ENCODE data around the gene P3H2. TPM values are rescaled to one million over a fixed set of nuclear protein-coding genes. Genes with fewer than 3 reads are reported as not detected.

Gene P3H2
- total and polyA plus RNA-seq, 2 donors (not counting 1 experiment from before 2014, with no cell fraction given), result 20.5 to 21.6 TPM

- Histone ChIP-seq H4K20me1 (ENCODE audit: control insufficient read depth, extremely low read depth, insufficient read depth, low read length) (no peaks in the 10 kb centered on the region), H3K4me2 (ENCODE audit: extremely low read depth, insufficient read depth, low read length) (no peak overlapping the region), H3K27ac (ENCODE audit: insufficient read depth, low read length) (no peak overlapping the region), H3K4me3 (replicated peaks in 1 of 4; ENCODE audit: control extremely low read depth in 1 of 4, insufficient read depth in 1 of 4, low read depth in 3 of 4, low read length in 4 of 4) (no peak overlapping the region), H3K4me1 (ENCODE audit: control insufficient read depth, extremely low read depth, insufficient read depth, low read length) (no peaks in the 10 kb centered on the region), H3K9ac (ENCODE audit: insufficient read depth, low read length) (no peak overlapping the region), H2AFZ (ENCODE audit: low read length) (no peak overlapping the region), H3K9me3 (ENCODE audit: control insufficient read depth, insufficient read depth, low read depth, low read length) (no peaks in the 10 kb centered on the region), H3K79me2 (ENCODE audit: control insufficient read depth, insufficient read depth, low read length) (no peaks in the 10 kb centered on the region), H3K36me3 (ENCODE audit: control insufficient read depth, insufficient read depth, low read length) (no peaks in the 10 kb centered on the region), H3K27me3 (ENCODE audit: control insufficient read depth, insufficient read depth, low read length) (no peaks in the 10 kb centered on the region)
- DNase-seq (ENCODE audit: low read depth in 2 of 2), result no peak
- TF ChIP-seq EZH2 (IDR thresholded peaks at IDR 0.05; ENCODE audit: low read length, missing control alignments) (no peak), CTCF (conservative IDR thresholded peaks at IDR 0.05 in 1 of 2, IDR thresholded peaks at IDR 0.05 in 1 of 2; ENCODE audit: low read depth in 1 of 2, low read length in 2 of 2) (no peak)
Observed at GRCh38 chr3:189950258-189950657, 170.4 kb downstream of the P3H2 start.

GRCh38 chr3:189949580-189949979 lies 171.1 kb downstream of the P3H2 start:
- Histone ChIP-seq H3K79me2 (ENCODE audit: control insufficient read depth, insufficient read depth, low read length) (no peaks in the 10 kb centered on the region), H3K9me3 (ENCODE audit: control insufficient read depth, insufficient read depth, low read depth, low read length) (no peaks in the 10 kb centered on the region), H3K4me3 (replicated peaks in 1 of 4; ENCODE audit: control extremely low read depth in 1 of 4, insufficient read depth in 1 of 4, low read depth in 3 of 4, low read length in 4 of 4) (no peak overlapping the region), H3K4me2 (ENCODE audit: extremely low read depth, insufficient read depth, low read length) (no peak overlapping the region), H2AFZ (ENCODE audit: low read length) (no peak overlapping the region), H4K20me1 (ENCODE audit: control insufficient read depth, extremely low read depth, insufficient read depth, low read length) (no peaks in the 10 kb centered on the region), H3K27ac (ENCODE audit: insufficient read depth, low read length) (no peak overlapping the region), H3K9ac (ENCODE audit: insufficient read depth, low read length) (no peak overlapping the region), H3K36me3 (ENCODE audit: control insufficient read depth, insufficient read depth, low read length) (no peaks in the 10 kb centered on the region), H3K27me3 (ENCODE audit: control insufficient read depth, insufficient read depth, low read length) (no peaks in the 10 kb centered on the region), H3K4me1 (ENCODE audit: control insufficient read depth, extremely low read depth, insufficient read depth, low read length) (no peaks in the 10 kb centered on the region)
- DNase-seq (ENCODE audit: low read depth in 2 of 2), result no peak
- no peak for TF ChIP-seq CTCF (conservative IDR thresholded peaks at IDR 0.05 in 1 of 2, IDR thresholded peaks at IDR 0.05 in 1 of 2; ENCODE audit: low read depth in 1 of 2, low read length in 2 of 2)
- no peak for TF ChIP-seq EZH2 (IDR thresholded peaks at IDR 0.05; ENCODE audit: low read length, missing control alignments)

- Histone ChIP-seq H3K27ac (ENCODE audit: insufficient read depth, low read length) (no peak overlapping the region), H3K79me2 (ENCODE audit: control insufficient read depth, insufficient read depth, low read length) (no peaks in the 10 kb centered on the region), H2AFZ (ENCODE audit: low read length) (no peak overlapping the region), H3K4me2 (ENCODE audit: extremely low read depth, insufficient read depth, low read length) (no peak overlapping the region), H3K27me3 (ENCODE audit: control insufficient read depth, insufficient read depth, low read length) (no peaks in the 10 kb centered on the region), H4K20me1 (ENCODE audit: control insufficient read depth, extremely low read depth, insufficient read depth, low read length) (no peaks in the 10 kb centered on the region), H3K9ac (ENCODE audit: insufficient read depth, low read length) (no peak overlapping the region), H3K9me3 (ENCODE audit: control insufficient read depth, insufficient read depth, low read depth, low read length) (no peaks in the 10 kb centered on the region), H3K4me1 (ENCODE audit: control insufficient read depth, extremely low read depth, insufficient read depth, low read length) (no peaks in the 10 kb centered on the region), H3K4me3 (replicated peaks in 1 of 4; ENCODE audit: control extremely low read depth in 1 of 4, insufficient read depth in 1 of 4, low read depth in 3 of 4, low read length in 4 of 4) (no peak overlapping the region), H3K36me3 (ENCODE audit: control insufficient read depth, insufficient read depth, low read length) (no peaks in the 10 kb centered on the region)
- no peak for DNase-seq (ENCODE audit: low read depth in 2 of 2)
- TF ChIP-seq EZH2 (IDR thresholded peaks at IDR 0.05; ENCODE audit: low read length, missing control alignments) (no peak), CTCF (conservative IDR thresholded peaks at IDR 0.05 in 1 of 2, IDR thresholded peaks at IDR 0.05 in 1 of 2; ENCODE audit: low read depth in 1 of 2, low read length in 2 of 2) (no peak)
Observed at GRCh38 chr3:189948724-189949045, 172.0 kb downstream of the P3H2 start.
